Subcutaneous adipose tissue (tissue), 4 donors: Measurements from ENCODE around the gene PRR7. TPM values are rescaled to one million over a fixed set of nuclear protein-coding genes. Genes with fewer than 3 reads are reported as not detected.

Source experiments
- total RNA-seq, 4 donors: library from RNA; depleted of rRNA; stranded (reverse); fragments of >200 nt; gene quantifications; one replicate each; pipeline ENCODE4 v1.1.0, GENCODE V29; 2016
- TF ChIP-seq, protein P1 (sequence below): fragments of 450-650 bp; IDR thresholded peaks from one replicate; pipeline ENCODE4 v1.5.1; 2016; ENCODE audit warnings: low read depth, mild to moderate bottlenecking, control low read depth, antibody characterized with exemption, moderate library complexity

Gene PRR7
- total RNA-seq, 4 donors from 2014 or later: 0.44 to 1.4 (median 0.90) TPM

- TF ChIP-seq, protein P1, sequence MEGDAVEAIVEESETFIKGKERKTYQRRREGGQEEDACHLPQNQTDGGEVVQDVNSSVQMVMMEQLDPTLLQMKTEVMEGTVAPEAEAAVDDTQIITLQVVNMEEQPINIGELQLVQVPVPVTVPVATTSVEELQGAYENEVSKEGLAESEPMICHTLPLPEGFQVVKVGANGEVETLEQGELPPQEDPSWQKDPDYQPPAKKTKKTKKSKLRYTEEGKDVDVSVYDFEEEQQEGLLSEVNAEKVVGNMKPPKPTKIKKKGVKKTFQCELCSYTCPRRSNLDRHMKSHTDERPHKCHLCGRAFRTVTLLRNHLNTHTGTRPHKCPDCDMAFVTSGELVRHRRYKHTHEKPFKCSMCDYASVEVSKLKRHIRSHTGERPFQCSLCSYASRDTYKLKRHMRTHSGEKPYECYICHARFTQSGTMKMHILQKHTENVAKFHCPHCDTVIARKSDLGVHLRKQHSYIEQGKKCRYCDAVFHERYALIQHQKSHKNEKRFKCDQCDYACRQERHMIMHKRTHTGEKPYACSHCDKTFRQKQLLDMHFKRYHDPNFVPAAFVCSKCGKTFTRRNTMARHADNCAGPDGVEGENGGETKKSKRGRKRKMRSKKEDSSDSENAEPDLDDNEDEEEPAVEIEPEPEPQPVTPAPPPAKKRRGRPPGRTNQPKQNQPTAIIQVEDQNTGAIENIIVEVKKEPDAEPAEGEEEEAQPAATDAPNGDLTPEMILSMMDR: no peak
Observed at GRCh38 chr5:177496070-177496726, 49.6 kb downstream of the PRR7 start.

DNA sequence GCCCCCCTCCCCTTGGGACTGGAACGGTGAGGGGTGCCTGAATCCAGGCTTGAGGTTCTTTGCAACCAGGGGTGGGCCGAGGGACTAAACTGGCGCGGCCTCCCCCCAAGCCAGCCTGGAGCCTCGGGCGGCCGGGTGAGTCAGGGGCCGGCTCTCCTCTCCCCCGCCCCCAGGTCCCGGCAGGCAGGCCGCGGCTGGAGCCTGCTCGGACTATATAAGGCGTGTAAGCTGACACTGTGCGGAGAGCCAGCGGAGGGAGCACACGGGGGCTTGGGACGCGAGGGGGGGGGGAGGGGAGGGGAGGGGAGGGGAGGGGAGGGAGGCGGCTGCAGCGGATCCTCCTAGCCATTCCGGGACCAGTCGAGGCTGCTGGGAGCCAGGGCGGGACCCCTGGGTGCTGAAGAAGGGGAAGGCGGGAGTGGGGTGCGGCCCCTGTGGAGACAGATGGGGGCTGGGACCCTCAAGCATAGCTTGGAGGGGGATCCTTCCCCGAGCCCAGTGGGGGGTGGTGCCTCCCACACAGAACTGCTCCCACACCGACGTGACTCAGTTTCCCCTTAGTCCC, 50.2 kb downstream of the PRR7 start:
- TF ChIP-seq, protein P1: no peak

DNA sequence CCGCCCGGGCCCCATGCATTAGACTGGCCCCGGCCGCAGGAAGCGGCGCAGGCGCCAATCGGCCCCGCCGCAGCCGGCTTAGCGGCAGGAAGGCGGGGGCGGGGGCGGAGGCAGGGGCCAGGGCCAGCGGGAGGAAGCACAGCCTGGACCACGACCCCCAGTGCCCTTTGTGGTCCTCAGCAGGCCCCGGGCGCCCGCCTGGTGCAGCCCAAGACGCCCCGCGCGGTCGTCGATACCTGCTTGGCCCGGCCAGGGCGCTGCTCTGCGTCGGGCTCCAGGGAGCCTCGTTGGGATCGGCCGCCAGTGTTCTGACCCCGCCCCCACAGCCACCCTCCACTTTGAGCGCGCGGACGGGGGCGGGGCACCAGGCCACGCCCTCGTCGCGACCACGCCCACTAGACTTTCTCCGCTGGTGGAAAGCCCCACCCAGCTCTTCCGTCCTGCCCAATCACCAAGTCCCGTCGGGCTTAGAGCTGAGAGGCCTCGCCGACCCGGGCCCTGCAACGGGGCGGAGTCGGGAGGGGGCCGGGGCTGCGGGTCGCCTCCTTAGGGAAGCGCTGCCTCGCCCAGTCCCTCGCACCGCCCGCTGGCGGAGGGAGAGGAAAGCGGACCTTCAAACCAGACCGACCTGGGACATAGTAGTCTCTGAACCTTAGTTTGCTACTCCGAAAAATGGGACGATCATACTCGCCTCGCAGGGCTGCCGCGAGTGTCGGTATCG, 50.8 kb downstream of the PRR7 start, which contains the start of gene PDLIM7:
Gene PDLIM7, minus strand, starts transcription at position 313 of the 721 bp plus-strand sequence. CDS start 1,092 bp downstream, outside the sequence.
- TF ChIP-seq, protein P1: no peak

GRCh38 chr5:177498013-177498787, 51.6 kb downstream of the PRR7 start:
- TF ChIP-seq, protein P1: no peak

DNA sequence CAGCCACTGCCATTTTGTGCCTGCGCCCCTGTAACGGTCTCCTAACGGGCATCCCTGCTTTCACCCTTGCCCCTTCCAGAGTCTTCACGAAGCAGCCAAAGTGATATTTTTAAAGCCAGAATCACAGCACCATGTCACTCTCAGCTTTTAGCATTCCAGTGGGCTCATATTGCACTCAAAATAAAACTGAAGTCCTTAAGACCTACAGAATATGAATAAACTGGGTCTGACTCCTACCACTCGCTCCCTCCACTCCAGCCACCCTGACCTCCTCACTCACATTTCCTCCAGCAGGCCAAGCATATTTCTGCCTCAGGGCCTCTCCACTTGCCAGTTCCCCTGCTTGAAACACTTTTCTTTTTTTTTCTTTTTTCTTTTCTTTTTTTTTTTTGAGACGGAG, 53.2 kb downstream of the PRR7 start:
- TF ChIP-seq, protein P1: no peak

DNA sequence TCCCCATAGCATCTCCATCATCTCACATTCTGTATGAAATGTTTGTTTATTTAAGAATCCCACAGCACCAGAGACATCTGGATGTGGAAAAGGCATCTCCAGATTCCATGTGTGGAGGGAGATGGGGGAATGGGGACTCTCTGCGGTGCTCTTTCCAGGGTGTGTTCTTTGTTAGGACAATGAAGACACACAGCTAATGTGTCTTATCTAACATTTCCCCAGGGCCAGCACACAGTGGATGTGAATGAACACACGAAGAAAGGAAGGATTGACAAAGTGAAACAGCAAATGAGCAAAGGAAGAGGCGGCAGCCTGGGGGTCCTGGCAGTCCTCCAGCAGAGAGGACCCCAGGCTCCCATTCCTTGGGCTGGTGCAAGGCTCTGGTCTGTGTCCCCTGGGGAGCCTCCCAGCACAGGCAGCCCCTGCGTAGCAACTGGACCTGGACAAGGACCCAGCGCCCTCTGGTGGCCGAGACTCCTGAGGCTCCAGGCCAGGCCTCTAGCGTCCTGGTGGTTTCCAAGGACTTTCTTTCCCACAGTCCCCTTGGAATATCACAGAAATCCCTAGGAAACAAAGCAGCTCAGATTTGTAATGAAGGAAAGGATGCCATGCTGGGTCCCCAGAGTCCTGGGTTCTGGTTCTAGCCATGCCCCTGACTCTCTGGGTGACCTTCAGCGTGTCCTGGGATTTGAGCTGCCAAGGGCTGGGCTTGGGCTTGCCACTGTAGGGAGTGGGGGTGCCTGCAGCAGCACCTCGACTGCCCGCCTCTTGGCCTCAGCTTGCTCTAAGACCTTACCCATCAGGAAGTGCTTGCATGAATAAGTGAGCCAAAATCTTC, 54.3 kb downstream of the PRR7 start:
- TF ChIP-seq, protein P1: no peak
